Mammary epithelial cell (primary cell): ENCODE measurements around the gene MUSK.

Experiments
- EZH2 ChIP-seq: IDR thresholded peaks from 2 replicates; pipeline ENCODE4 v1.6.1; 2012; ENCODE audit warnings: low read length, inconsistent platforms, borderline replicate concordance
- TF ChIP-seq, protein P1 (sequence below), 2 donors: IDR thresholded peaks in 1 of 2; conservative IDR thresholded peaks in 1 of 2; 2 replicates each; pipeline ENCODE4 v1.5.1; 2011 to 2012; ENCODE audit warnings: inconsistent platforms in 2 of 2, low read length in 2 of 2, mild to moderate bottlenecking in 2 of 2, control low read depth in 1 of 2, low read depth in 1 of 2; ENCODE audit not compliant: insufficient read depth in 1 of 2; ENCODE audit errors: extremely low read depth in 1 of 2

GRCh38 chr9:110714314-110714713 lies 45.7 kb downstream of the MUSK start:
- TF ChIP-seq, protein P1, sequence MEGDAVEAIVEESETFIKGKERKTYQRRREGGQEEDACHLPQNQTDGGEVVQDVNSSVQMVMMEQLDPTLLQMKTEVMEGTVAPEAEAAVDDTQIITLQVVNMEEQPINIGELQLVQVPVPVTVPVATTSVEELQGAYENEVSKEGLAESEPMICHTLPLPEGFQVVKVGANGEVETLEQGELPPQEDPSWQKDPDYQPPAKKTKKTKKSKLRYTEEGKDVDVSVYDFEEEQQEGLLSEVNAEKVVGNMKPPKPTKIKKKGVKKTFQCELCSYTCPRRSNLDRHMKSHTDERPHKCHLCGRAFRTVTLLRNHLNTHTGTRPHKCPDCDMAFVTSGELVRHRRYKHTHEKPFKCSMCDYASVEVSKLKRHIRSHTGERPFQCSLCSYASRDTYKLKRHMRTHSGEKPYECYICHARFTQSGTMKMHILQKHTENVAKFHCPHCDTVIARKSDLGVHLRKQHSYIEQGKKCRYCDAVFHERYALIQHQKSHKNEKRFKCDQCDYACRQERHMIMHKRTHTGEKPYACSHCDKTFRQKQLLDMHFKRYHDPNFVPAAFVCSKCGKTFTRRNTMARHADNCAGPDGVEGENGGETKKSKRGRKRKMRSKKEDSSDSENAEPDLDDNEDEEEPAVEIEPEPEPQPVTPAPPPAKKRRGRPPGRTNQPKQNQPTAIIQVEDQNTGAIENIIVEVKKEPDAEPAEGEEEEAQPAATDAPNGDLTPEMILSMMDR (conservative IDR thresholded peaks at IDR 0.05 in 1 of 2, IDR thresholded peaks at IDR 0.05 in 1 of 2; ENCODE audit: extremely low read depth in 1 of 2, insufficient read depth in 1 of 2, low read depth in 1 of 2, low read length in 2 of 2), result no peak
- no peak for TF ChIP-seq EZH2
